PFSK-1 (cell line): ENCODE results near the gene MRPL27.

ENCODE experiments used
- POLR2AphosphoS5 ChIP-seq: IDR thresholded peaks from 2 replicates; pipeline ENCODE4 v1.6.1; 2012; ENCODE audit warnings: low read depth, mild to moderate bottlenecking, control low read depth, low read length, moderate library complexity
- SIN3A ChIP-seq: IDR thresholded peaks from 2 replicates; pipeline ENCODE4 v1.6.1; 2012; ENCODE audit warnings: mild to moderate bottlenecking, low read length, moderate library complexity, borderline replicate concordance; ENCODE audit not compliant: insufficient read depth
- TAF1 ChIP-seq: IDR thresholded peaks from 2 replicates; pipeline ENCODE4 v1.6.1; 2012; ENCODE audit warnings: low read length, control low read depth, borderline replicate concordance; ENCODE audit not compliant: insufficient read depth
- TF ChIP-seq, protein P1 (sequence below), 2 experiments: IDR thresholded peaks; 2 replicates each; pipeline versions ENCODE4 v1.6.1 to v1.8.0; 2011 to 2012; ENCODE audit warnings: low read depth in 2 of 2, low read length in 2 of 2, control low read depth in 1 of 2, inconsistent platforms in 1 of 2, mild to moderate bottlenecking in 1 of 2, moderate library complexity in 1 of 2; ENCODE audit not compliant: insufficient read depth in 1 of 2

DNA sequence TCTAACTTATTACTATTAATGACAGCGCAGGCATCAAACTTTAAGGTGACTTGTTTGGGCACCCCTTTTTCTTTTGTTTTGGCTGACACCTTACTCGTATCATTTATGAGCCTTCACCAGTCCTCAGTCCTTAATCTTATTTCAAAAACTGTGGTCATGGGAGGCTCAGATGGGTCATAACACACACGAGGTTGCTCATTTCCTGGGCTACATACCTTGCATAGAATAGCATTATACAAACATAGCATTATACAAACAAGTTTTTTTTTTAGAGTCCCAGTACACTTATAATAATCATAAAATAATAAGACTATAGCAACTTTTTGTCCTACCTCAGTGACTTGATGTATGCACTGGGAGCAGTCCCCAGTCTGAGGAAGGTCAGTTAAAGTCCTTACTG, 41.8 kb upstream of the MRPL27 start:
- no peak for TF ChIP-seq SIN3A
- TF ChIP-seq, protein P1, sequence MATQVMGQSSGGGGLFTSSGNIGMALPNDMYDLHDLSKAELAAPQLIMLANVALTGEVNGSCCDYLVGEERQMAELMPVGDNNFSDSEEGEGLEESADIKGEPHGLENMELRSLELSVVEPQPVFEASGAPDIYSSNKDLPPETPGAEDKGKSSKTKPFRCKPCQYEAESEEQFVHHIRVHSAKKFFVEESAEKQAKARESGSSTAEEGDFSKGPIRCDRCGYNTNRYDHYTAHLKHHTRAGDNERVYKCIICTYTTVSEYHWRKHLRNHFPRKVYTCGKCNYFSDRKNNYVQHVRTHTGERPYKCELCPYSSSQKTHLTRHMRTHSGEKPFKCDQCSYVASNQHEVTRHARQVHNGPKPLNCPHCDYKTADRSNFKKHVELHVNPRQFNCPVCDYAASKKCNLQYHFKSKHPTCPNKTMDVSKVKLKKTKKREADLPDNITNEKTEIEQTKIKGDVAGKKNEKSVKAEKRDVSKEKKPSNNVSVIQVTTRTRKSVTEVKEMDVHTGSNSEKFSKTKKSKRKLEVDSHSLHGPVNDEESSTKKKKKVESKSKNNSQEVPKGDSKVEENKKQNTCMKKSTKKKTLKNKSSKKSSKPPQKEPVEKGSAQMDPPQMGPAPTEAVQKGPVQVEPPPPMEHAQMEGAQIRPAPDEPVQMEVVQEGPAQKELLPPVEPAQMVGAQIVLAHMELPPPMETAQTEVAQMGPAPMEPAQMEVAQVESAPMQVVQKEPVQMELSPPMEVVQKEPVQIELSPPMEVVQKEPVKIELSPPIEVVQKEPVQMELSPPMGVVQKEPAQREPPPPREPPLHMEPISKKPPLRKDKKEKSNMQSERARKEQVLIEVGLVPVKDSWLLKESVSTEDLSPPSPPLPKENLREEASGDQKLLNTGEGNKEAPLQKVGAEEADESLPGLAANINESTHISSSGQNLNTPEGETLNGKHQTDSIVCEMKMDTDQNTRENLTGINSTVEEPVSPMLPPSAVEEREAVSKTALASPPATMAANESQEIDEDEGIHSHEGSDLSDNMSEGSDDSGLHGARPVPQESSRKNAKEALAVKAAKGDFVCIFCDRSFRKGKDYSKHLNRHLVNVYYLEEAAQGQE (IDR thresholded peaks at IDR 0.05; ENCODE audit: insufficient read depth in 1 of 2, low read depth in 2 of 2, low read length in 2 of 2): no peak
- TF ChIP-seq POLR2AphosphoS5: no peak
- no peak for TF ChIP-seq TAF1
